Stimulated activated CD4-positive, alpha-beta T cell treated with anti-CD3 and anti-CD28 coated beads, Interleukin-4, amount 100 ng/mL, for 4 hours (primary cell): ENCODE data around the gene RAF1.

ENCODE experiments used
- DNase-seq, 2 experiments: peaks; one replicate each; pipeline ENCODE4 v3.0.0-alpha.2; 2020

RAF1 gene

DNA sequence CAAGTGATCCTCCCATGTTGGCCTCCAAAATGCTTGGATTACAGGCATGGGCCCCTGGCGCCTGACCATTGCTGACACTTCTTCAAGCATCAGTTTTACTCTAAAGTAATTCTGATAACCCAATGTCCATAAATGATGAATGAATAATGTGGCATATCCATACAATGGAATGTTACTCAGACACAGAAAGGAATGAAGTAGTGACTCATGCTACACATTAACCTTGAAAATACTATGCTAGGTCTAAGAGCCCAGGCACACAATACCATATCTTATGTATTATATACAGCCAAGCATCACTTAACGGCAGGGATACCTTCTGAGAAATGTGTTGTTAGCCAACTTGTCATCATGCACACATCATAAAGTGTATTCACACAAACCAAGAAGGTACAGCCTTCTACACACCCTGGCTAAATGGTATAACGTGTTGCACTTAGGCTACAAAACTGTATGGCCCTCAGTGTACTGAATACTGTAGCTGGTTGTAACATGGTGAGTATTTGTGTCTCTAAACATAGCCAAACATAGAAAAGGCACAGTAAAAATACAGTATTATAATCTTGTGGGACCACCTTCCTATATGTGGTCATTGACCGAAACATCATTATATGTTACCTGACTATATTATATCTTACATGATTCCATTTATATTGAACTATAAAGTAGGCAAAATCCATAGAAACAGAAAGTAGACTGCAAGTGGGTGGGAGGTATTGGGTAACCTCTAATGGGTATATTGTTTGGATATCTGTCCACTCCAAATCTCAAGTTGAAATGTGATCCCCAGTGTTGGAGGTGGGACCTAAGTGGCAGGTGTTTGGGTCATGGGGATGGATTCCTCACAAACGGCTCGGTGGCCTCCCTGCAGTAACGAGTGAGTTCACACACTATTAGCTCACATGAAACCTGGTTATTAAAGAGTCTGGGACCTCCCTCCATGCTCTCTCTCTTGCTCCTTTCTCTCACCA lies 75.6 kb downstream of the RAF1 start:
- DNase-seq = no peak

DNA sequence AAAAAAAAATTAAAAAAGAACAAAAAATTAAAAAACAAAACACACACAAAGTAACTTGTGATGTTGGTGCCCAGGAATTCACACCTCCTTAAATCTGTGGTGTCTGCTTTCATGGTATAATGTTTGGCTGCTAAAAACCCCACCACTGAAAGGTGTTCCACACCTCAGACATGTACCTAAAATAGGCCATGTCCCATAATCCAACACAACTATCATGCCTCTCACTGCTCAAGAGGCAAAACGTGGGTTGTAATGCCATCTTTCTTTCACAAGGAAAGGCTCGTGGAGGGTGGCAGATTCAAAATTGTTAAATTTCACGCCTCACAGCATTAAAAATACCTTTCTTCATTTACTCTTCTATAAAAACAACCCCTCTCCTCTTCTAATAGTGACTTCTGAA lies 77.5 kb downstream of the RAF1 start:
- no peak for DNase-seq

DNA sequence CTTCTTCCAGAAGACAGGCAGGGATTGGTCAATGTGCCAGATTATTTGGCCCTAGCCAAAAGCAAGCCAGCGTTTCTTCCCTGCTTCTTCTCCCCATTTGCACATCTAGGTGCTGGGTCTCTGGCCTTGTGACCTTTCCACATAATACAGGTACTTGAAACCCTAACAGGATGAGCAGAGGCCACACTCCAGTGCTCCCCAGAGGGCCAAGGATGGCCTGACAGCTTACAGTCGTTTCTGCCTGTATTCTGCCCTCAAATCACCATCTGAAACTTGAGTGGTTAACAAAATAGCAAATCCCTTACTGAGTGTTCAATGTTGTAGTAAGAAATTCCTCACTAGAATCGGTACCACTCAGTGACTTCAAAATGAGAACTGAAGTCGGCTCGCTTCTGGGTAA lies 77.9 kb downstream of the RAF1 start:
- DNase-seq = no peak

DNA sequence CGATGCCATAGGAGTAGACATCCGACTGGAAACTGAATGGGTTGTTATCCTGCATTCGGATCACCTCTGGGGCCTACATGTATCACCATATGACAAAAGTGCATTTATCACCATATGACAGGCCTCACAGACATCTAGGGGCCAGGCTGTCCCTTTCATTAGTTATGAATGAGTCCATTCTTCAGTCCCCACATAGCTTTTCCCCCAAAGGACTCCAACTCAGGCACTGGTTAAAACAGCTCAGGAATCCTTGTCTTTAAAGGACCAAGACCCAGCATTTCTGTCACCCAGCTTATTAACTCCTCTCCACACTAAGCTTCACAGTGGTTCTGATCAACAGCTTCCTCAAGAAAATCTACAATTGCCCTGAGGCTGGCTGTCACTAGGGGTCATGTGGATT lies 78.7 kb downstream of the RAF1 start:
- no peak for DNase-seq

DNA sequence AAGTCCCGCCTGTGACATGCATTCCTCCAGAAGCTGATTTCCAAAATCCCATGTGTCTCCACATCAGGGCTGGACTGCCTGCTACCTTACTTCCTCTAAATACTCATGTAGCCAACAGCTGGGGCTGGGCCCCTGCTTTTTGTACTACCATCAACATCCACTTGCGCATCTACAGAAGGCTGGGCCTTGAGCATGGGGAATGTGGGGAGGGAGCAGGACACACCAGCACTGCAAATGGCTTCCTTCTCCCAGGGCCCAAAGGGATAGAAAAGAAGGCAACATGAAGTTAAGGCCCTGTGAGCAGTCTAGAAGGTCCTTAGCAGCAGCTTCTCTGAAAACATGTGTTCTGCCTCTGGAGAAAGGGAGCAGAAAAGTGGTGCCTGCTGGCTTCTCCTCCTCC lies 79.8 kb downstream of the RAF1 start:
- DNase-seq = no peak

DNA sequence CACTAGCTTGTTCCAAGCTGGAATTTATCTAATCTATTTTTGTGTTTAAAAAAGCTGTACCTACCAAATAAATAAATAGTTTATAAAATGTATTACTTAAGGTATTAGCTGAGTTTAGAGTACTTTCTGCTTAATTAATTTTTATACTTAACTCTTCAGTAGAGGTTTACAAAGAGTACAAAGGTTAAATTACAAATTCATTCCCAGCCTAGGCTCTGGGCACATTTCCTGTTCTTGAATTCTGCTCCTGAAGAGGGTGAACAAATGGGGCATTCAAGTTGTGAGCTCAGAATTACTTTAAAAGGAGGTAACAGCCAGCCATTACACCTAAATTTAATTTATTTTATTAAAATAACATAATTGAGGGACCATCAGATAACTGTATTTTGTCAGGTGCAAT lies 80.6 kb downstream of the RAF1 start:
- no peak for DNase-seq

DNA sequence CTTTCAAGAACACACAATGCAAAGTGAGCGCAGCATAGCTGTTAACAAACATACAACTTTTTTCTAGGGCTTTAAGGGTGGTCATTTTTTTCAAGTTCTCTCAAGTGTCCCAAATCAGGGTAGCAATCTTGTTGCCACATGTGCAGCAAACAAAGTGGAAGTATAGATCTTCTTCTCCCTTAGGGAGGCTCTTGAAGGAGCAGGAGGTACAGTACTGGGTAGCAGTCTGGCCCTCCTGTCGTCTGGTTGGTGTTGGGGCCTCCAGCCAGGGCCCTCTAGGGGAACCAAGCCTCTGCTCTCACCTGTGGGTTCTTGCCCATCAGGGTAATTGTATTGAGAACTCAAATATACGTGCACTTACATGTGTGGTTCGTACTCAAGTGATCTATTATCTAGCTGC lies 81.2 kb downstream of the RAF1 start:
- DNase-seq = no peak

DNA sequence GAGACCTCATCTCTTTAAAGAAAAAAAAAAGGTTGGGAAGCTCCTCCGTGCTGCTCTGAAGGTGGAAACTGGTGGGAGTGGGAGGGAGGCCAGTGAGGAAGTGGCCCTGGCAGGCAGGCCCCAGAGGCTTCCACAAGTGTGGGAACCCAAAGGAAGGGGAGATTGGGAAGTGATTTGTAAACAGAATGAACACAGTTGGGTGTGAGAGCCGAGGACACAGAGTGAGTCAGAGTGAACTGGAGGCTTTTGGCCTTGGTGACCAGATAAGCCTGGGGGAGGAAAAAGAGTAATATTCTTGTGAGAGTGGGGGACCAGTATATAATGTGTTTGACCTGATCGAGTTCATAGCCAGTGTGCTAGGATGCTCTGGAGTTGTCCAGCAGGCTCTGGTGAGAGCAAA lies 84.0 kb downstream of the RAF1 start:
- DNase-seq = no peak

DNA sequence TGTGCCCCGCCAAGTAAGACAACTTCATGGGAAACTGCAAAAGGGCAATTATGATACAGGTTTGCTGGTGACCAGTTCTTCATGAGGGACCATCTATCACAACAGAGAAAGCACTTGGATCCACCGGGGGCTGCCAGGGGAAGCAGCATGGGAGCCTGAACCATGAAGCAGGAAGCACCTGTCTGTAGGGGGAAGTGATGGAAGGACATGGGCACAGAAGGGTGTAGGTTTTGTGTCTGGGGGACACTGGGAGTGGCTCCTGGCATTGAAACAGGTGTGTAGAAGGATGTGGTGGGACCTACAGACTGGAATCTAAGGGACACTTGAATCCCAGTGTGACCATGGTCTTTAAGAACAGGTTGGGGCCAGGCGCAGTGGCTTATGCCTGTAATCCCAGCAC lies 84.5 kb downstream of the RAF1 start:
- DNase-seq = no peak

DNA sequence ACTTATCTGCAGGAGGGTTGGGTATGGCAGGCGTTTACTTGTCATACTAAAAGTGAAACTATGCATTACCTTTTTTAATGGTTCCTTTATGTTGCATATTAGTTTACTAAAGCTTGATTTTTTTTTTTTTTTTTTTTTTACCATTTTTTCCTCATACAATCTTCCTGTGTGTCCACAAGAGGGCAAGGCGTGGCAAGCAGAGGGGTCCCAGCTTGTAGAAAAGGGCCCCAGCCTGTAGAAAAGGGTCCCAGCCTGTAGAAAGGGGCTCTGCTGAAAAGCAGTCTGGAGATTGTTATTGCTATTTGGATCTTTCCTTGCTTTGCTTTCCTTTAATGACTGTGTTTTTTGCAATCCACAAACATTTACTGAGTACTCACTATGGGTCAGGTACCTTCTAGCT lies 85.2 kb downstream of the RAF1 start:
- no peak for DNase-seq

DNA sequence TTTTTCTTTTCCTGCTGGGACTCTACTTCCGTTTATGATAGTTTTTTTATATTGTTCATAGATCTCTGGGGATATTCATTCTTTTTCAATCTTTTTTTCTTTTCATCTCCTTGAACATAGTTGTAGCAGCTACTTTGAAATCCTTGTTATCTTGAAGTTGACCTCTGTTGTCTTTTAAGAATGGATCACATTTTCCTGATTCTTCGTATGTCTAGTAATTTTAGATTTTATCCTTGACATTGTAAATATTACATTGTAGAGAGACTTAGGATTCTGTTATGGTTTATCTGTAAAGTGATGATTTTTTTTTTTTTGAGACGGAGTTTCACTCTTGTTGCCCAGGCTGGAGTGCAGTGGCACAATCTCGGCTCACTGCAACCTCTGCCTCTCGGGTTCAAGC lies 86.5 kb downstream of the RAF1 start:
- DNase-seq = no peak

DNA sequence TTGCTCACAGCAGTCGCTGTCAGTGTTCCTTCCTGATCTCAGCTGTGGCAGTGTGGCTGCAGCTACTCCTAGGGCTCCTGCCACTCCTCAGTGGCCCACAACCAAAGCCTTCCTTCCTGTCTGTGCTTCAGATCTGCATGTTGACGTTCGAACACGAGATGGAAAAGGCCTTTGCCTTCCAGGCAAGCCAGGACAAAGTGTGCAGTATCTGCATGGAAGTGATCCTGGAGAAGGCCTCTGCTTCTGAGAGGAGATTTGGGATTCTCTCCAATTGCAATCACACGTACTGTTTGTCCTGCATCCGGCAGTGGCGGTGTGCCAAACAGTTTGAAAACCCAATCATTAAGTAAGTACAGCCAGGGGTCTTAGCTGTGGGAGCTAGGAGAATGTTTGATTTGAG lies 89.3 kb downstream of the RAF1 start:
- no peak for DNase-seq

DNA sequence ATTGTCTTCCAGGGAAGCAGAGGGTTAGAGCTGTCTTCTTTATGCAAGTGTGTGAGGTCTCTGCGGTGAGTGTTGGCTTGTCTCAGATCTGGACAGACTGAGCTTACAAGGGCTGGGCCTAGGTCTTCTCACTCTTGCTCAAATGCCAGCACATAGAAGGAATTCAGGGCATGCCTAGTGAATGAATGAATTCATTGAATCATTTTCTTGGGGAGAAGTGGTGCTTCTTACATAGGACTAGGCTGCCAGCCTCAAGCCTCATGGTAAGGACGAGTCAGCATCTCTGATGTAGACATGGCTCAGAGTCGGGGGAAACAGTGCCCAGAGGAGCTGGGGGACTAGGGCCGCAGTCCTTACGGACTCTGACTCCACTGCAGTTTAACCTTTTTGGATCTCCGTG lies 89.8 kb downstream of the RAF1 start:
- no peak for DNase-seq

DNA sequence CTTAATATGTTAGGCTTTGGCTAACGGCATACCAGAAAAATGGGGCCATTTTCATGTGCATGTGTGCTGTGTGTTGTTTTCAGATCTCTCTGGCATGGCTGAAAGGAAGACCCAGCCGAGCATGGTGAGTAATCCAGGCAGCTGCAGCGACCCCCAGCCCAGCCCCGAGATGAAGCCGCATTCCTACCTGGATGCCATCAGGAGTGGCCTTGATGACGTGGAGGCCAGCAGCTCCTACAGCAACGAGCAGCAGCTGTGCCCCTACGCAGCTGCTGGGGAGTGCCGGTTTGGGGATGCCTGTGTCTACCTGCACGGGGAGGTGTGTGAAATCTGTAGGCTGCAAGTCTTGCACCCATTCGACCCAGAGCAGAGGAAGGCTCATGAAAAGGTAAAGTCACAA lies 91.9 kb downstream of the RAF1 start:
- DNase-seq = no peak

DNA sequence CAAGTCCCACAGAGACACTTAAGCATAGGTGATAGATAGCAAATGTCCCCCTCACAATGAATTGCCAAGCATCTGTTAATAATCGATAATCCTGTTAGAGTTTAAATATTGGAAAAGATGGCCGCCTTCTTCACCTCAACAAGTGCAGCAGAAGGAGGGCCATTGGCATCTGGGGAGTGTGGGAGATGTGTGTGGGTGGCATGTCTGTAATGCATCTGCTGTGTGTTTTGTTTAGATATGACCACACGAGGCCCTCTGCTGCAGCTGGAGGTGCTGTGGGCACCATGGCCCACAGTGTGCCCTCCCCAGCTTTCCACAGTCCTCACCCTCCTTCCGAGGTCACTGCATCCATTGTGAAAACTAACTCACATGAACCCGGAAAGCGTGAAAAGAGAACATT lies 94.1 kb downstream of the RAF1 start:
- DNase-seq = no peak

DNA sequence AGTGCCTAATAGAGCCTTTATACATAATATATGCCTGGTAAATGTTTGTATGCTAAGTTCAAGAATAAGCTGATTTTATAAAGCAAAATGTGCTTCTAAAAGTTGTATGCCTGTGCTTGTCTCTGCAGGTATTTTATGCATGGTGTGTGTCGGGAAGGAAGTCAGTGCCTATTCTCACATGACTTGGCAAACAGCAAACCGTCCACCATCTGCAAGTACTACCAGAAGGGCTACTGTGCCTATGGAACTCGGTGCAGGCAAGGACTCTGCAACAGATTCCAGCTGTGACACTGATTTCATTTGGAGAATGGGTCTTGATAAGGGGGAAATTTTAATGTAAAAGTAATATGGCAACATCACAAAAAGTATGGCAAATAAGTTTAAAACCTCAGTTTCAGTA lies 95.2 kb downstream of the RAF1 start:
- DNase-seq = no peak

DNA sequence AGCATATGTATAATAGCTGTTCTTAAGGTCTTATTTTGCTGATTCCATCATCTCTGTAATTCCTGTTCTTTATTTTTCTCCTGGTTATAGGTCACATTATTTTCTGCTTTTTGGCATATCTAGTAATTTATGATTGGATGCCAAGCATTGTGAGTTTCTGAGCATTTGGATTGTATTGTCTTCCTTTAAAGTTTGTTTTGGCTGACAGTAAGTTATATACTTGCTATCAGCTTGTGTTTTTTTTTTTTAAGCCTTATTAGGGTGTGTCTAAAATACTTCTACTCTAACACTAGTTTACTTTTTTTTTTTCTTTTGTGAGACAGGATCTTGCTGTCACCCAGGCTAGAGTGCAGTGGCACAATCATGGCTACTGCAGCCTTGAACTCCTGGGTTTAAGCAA lies 96.9 kb downstream of the RAF1 start:
- no peak for DNase-seq

DNA sequence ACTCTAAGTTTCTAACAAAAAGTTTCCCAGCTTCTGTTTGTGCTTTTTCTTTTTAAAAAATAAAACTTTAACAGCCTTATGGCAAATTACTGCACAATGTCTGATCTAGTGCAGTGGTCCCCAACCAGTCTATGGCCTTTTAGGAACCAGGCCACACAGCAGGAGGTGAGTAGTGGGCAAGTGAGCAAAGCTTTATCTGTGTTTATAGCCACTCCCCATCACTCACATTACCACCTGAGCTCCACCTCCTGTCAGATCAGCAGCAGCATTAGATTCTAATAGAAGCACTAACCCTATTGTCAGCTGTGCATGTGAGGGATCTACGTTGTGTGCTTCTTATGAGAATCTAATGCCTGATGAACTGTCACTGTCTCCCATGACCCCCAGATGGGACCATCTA lies 101.5 kb downstream of the RAF1 start:
- DNase-seq = no peak

DNA sequence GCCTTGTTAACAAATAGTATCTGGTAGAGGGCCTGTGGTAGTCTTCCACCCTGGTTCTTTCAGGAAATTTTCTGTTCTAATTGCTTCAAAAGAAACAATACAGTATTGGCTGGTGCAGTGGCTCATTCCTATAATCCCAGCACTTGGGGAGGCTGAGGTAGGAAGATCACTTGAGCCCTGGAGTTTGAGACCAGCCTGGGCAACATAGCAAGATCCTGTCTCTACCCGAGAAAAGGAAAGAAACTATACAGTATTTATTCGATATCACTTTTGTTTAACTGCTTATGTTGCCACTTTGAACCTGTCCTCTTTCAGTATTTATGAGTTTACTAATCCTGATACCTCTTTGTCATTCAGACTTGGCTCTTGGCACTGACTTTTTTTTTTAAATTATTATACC lies 102.5 kb downstream of the RAF1 start:
- DNase-seq = no peak

DNA sequence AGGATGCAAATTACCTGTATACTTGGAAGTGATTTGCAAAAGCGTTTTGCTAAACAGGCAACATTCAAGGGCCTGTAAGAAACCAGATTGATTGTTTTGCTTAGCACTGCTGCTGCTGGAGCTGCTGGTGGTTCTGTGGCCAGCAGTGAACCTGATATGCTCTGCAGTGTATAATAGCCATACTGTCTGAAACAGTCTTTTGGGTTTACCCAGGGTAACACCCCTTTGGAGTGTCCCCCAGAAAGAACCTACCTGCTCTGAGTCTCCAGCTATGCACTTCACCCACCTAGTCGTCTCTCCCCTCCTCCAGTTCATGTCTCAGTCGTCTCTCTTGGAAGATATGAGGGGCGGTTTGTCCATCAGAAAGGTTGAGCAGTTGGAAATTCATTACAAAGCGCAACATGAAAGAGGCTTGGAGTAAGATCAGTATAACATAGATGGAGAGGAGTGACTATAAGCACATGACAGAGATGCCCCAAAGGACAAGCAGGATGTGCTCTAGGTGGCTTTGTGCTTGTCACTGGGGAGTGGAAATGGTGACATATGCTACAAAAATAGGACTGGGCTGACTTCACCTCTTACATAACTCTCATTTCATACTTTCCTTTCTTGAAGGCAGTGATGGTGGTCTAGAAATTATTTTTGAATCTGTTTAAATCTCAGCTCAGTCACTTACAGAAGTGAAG lies 103.3 kb downstream of the RAF1 start:
- DNase-seq = no peak

DNA sequence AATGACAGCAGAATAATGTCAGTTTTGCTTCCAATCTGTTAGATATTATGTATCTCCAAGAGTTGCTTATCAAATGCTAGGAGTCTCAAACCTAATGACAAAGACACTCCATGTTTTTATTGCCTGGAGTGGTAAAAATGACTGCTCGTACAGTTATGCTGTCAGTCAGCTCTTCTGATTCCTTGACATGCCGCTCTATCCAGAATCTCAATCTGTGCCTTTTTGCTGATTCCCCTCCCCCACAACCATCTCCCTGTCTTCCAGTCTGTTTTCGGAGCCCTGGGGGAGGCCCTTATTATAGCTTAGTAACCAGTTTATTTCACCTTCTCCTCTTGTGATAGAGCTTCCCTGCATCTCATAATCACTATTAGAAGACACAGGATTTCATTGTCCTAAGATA lies 104.4 kb downstream of the RAF1 start:
- no peak for DNase-seq

DNA sequence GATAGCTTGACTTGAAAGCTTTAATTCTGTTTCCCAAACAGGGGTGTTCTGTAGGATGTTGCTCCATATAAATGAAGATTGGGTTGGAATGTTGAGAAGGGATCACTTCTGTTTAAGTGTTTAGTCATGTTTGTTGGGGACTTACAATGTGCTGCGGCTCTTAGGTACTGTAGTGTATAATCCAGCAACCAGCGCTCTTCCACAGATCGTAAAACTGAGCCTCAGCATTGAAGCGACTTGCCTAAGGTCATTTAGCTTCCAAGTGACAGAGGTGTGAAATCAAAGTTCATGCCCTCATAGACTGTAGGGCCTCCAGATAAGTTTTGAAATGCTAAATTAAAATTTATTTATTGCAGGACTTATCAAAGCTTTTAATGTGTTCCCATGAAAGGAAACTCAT lies 105.2 kb downstream of the RAF1 start:
- DNase-seq = no peak

DNA sequence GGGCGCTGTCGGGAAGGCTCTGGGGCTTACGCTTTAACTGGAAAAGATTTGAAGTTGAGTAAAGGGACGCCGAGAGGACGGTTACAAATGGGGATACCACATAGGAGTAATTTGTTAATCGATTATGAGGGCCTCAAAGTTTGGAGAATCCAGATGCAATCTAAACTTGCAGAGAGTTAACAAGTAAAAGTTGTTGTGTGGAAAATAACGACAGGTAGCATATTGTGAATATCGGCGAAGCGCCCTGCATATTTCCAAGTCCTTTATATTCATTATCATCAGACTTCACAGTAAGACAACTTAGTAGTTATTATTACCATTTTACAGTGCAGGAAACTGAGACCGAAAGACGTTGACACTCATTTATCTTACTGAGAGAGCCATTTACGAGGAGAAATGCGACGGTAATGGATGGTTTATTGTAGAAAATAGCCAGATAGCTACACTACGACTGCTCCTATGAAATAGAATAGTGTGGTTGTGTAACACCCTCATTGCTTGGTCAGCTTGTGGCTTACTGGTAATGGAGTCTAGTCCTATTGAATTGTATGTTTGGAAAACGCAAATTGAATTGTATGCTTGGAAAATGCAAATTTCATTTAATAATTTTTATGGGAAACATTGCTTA lies 106.3 kb downstream of the RAF1 start:
- no peak for DNase-seq
